Trophoblast cell (in vitro differentiated cells and primary cell): ENCODE results near the gene COASY.
"Not testable (repeated sequence)": the region's sequence is repeated elsewhere in the genome, so short reads cannot be mapped to it uniquely, and the experiment has no call there.

Experiments
- DNase-seq, 2 donors: peaks; one replicate each; pipeline ENCODE4 v3.0.0-alpha.2; 2016
- H2AFZ ChIP-seq: 2 replicates; pipeline ENCODE4 v1.6.1; 2013; ENCODE audit warnings: low read length, moderate library complexity, mild to moderate bottlenecking; ENCODE audit not compliant: insufficient read depth, poor library complexity
- H2AK5ac ChIP-seq: 2 replicates; pipeline ENCODE4 v1.6.1; 2013; ENCODE audit warnings: mild to moderate bottlenecking, low read length
- H2BK120ac ChIP-seq: 2 replicates; pipeline ENCODE4 v1.6.1; 2013; ENCODE audit warnings: low read length, mild to moderate bottlenecking, moderate library complexity; ENCODE audit not compliant: insufficient read depth, poor library complexity
- H2BK12ac ChIP-seq: 2 replicates; pipeline ENCODE4 v1.6.1; 2013; ENCODE audit warnings: mild to moderate bottlenecking, low read length, moderate library complexity
- H2BK5ac ChIP-seq: 2 replicates; pipeline ENCODE4 v1.6.1; 2013; ENCODE audit warnings: low read length, low read depth, moderate library complexity, mild to moderate bottlenecking; ENCODE audit not compliant: poor library complexity
- H3K14ac ChIP-seq: 2 replicates; pipeline ENCODE4 v1.6.1; 2013; ENCODE audit warnings: mild to moderate bottlenecking, low read length
- H3K18ac ChIP-seq: 2 replicates; pipeline ENCODE4 v1.6.1; 2013; ENCODE audit warnings: mild to moderate bottlenecking, low read length
- H3K23ac ChIP-seq: 2 replicates; pipeline ENCODE4 v1.6.1; 2013; ENCODE audit warnings: low read length
- H3K27ac ChIP-seq: 2 replicates; pipeline ENCODE4 v1.5.1; 2013; ENCODE audit warnings: low read depth, mild to moderate bottlenecking, inconsistent platforms, low read length, moderate library complexity
- H3K27me3 ChIP-seq: 2 replicates; pipeline ENCODE4 v1.6.1; 2013; ENCODE audit warnings: inconsistent platforms, mild to moderate bottlenecking, low read length, moderate library complexity; ENCODE audit not compliant: insufficient read depth
- H3K36me3 ChIP-seq, 2 experiments: 1 replicate in 1 of 2; 2 replicates in 1 of 2; pipeline ENCODE4 v1.6.1; 2013; ENCODE audit warnings: low read length in 2 of 2, mild to moderate bottlenecking in 2 of 2, moderate library complexity in 1 of 2; ENCODE audit not compliant: insufficient read depth in 2 of 2, control insufficient read depth in 1 of 2
- H3K4ac ChIP-seq: 2 replicates; pipeline ENCODE4 v1.6.1; 2013; ENCODE audit warnings: low read depth, mild to moderate bottlenecking, low read length, moderate library complexity
- H3K4me1 ChIP-seq, 2 experiments: 1 replicate in 1 of 2; 2 replicates in 1 of 2; pipeline ENCODE4 v1.6.1; 2013; ENCODE audit warnings: low read length in 2 of 2, mild to moderate bottlenecking in 2 of 2, moderate library complexity in 1 of 2; ENCODE audit not compliant: insufficient read depth in 2 of 2, control insufficient read depth in 1 of 2
- H3K4me2 ChIP-seq: 2 replicates; pipeline ENCODE4 v1.6.1; 2013; ENCODE audit warnings: inconsistent platforms, mild to moderate bottlenecking, low read length, moderate library complexity
- H3K4me3 ChIP-seq: 2 replicates; pipeline ENCODE4 v1.5.1; 2013; ENCODE audit warnings: mild to moderate bottlenecking, low read depth, low read length, inconsistent platforms
- H3K79me1 ChIP-seq: one replicate; pipeline ENCODE4 v1.6.1; 2013; ENCODE audit warnings: low read length
- H3K79me2 ChIP-seq: 2 replicates; pipeline ENCODE4 v1.6.1; 2013; ENCODE audit warnings: low read length, mild to moderate bottlenecking; ENCODE audit not compliant: control insufficient read depth, insufficient read depth, poor library complexity
- H3K9ac ChIP-seq: 2 replicates; pipeline ENCODE4 v1.6.1; 2013; ENCODE audit warnings: mild to moderate bottlenecking, low read length
- H3K9me3 ChIP-seq: 2 replicates; pipeline ENCODE4 v1.6.1; 2013; ENCODE audit warnings: low read depth, mild to moderate bottlenecking, control low read depth, inconsistent platforms, low read length; ENCODE audit not compliant: insufficient read depth
- H4K12ac ChIP-seq: 2 replicates; pipeline ENCODE4 v1.6.1; 2013; ENCODE audit warnings: low read depth, mild to moderate bottlenecking, low read length, moderate library complexity
- H4K8ac ChIP-seq: 2 replicates; pipeline ENCODE4 v1.6.1; 2013; ENCODE audit warnings: low read depth, mild to moderate bottlenecking, low read length, moderate library complexity
- H4K91ac ChIP-seq: one replicate; pipeline ENCODE4 v1.6.1; 2013; ENCODE audit warnings: low read depth, mild to moderate bottlenecking, low read length, moderate library complexity
- WGBS: extraction: QIAGEN DNeasy Blood & Tissue Kit; methylation state at CpG from one replicate; pipeline ENCODE4 v1.1.7; 2013; ENCODE audit warnings: missing lambda C conversion rate; ENCODE audit not compliant: insufficient read length, insufficient coverage; ENCODE audit errors: extremely low coverage; 5-methylcytosine and 5-hydroxymethylcytosine counted together

The COASY gene

DNA sequence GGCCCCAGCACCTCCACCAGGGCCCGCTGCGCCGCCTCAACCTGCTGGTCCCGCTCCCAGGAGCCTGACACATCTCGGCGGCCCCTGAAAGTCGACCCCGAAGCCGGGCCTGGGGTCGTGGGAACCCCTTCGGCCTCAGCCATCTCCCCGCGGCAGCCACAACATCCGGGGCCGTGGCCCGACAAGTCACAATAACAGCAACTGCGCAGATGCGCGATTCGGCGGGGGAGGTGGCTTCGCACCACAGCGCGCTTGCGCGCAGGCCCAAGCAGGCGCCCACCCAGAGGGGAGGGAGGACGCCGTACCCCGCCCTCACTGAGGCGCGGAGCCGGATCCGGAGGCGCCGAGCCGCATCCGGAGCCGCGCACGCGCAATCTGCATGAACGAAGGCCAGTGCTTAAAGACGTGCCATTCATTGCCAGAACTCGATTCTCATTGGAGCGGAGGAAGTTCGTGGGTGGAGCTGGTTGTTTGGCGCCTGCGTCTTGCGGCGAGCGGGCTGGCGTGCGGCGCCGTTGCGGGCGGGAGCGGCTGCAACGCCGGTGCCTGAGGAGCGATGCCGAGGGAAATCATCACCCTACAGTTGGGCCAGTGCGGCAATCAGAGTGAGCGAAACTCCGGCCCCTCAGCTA lies 47.4 kb downstream of the COASY start, which contains the start of the genes RETREG3 and TUBG1:
TSS of gene RETREG3 (minus strand) at position 193 of the 632 bp plus-strand sequence. CDS start at position 143, 50 bp downstream.
TSS of gene TUBG1 (plus strand) at position 502 of the 632 bp plus-strand sequence. CDS start at position 557, 55 bp downstream.
- Histone ChIP-seq H3K18ac (peak within 1 kb of the TSS; percentile 85), H3K27ac (peak within 1 kb of the TSS; percentile 80), H4K91ac (peak within 1 kb of the TSS; percentile 84), H2BK120ac (peak within 1 kb of the TSS; percentile 64), H3K23ac (peak within 1 kb of the TSS; percentile 66), H2BK12ac (peak within 1 kb of the TSS; percentile 10), H3K79me1 (peaks cover 8% of the 10 kb centered on the region), H2AFZ (peak within 1 kb of the TSS; percentile 58), H3K79me2 (peaks cover 8% of the 10 kb centered on the region), H3K27me3 (no peaks in the 10 kb centered on the region), H3K4ac (peak within 1 kb of the TSS; percentile 77), H3K9me3 (peaks cover 3% of the 10 kb centered on the region), H2AK5ac (peak within 1 kb of the TSS; percentile 45), H3K9ac (peak within 1 kb of the TSS; percentile 97), H3K14ac (peak within 1 kb of the TSS; percentile 70), H4K12ac (peak within 1 kb of the TSS; percentile 84), H2BK5ac (peak within 1 kb of the TSS; percentile 70), H3K4me2 (peak within 1 kb of the TSS; percentile 97), H3K36me3 (peaks cover 21 to 24% of the 10 kb centered on the region in 2 experiments), H4K8ac (peak within 1 kb of the TSS; percentile 89), H3K4me1 (peaks cover 0 to 5% of the 10 kb centered on the region in 2 experiments), H3K4me3 (peak within 1 kb of the TSS; percentile 97)
- DNase-seq, result peak; percentile 100
- WGBS, result no CpG with 5 or more reads among the region's 66 CpGs

DNA sequence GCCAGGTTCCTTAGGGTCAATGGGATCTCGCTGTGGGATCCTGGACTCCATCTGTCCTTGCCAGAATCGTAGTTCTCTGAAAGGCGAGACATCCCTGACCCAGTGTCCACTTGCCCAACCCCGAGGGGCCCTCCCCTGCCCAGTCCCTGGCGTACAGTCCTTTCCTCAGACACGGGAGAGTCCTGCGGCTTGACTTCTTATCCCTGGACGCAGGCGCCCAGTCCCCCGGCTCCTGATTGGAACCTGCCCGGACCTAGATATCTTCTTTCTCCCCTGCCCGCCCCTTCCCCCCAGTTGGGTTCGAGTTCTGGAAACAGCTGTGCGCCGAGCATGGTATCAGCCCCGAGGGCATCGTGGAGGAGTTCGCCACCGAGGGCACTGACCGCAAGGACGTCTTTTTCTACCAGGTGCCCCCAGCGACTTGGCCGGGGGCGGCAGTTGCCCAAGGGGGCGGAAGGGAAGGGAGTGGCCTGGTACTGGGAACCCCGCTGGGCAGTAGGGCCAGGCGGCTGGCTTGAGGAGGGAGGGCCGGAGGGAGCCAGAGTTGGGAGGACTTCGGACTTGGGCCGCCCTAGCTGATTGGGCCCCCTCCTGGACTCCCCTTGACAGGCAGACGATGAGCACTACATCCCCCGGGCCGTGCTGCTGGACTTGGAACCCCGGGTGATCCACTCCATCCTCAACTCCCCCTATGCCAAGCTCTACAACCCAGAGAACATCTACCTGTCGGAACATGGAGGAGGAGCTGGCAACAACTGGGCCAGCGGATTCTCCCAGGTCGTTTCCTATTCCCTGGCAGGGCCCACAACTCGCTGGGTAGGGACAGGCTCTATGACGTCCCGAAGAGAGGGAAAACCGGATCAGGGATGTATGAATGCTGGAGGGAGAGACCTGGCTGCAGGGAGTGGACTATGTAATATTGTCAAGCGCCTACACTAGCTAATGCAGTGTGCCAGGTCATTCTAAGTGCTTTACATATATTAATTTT lies 48.2 kb downstream of the COASY start:
- Histone ChIP-seq H3K4me3 (peak overlapping the region; percentile 89), H3K4ac (peak overlapping the region; percentile 75), H3K18ac (peak overlapping the region; percentile 85), H3K27ac (peak overlapping the region; percentile 80), H3K36me3 (peaks cover 27 to 32% of the 10 kb centered on the region in 2 experiments), H4K12ac (peak overlapping the region; percentile 79), H4K8ac (peak overlapping the region; percentile 83), H3K14ac (peak overlapping the region; percentile 68), H2AFZ (peak overlapping the region; percentile 58), H2BK120ac (peak overlapping the region; percentile 64), H2BK12ac (peak overlapping the region; percentile 10), H3K9ac (peak overlapping the region; percentile 97), H3K4me2 (peak overlapping the region; percentile 97), H4K91ac (peak overlapping the region; percentile 72), H2BK5ac (peak overlapping the region; percentile 70)
- H3K79me1 ChIP-seq, H3K9me3 ChIP-seq, H2AK5ac ChIP-seq, H3K4me1 ChIP-seq, DNase-seq, H3K23ac ChIP-seq, H3K27me3 ChIP-seq, H3K79me2 ChIP-seq: not testable (repeated sequence)
- WGBS, result no CpG with 5 or more reads among the region's 42 CpGs

DNA sequence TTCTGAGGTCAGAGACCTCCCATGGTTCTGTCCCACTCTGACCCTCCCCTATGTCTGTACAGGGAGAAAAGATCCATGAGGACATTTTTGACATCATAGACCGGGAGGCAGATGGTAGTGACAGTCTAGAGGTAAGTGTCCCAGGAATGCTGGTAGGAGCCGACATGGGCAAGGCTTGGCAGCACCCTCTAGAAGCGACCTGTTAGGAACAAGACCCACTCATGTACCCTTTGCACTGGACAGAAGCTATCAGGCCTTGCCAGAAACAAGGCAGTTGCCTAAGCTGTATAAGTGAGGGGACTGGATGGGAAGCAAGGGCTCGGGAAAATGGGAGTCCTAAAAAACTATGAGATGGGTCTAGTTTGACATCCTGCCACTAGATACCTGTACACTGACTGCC lies 50.1 kb downstream of the COASY start:
- no peak for DNase-seq
- H2AK5ac ChIP-seq, result no peak overlapping the region
- H3K9me3 ChIP-seq, result peaks cover 3% of the 10 kb centered on the region
- peaks cover 0 to 5% of the 10 kb centered on the region in 2 experiments for H3K4me1 ChIP-seq
- H3K4me3 ChIP-seq, result no peak overlapping the region
- no peak overlapping the region for H4K8ac ChIP-seq
- no peak overlapping the region for H3K23ac ChIP-seq
- H3K14ac ChIP-seq, result no peak overlapping the region
- WGBS, result no CpG with 5 or more reads among the region's 4 CpGs
- H4K12ac ChIP-seq, result no peak overlapping the region
- H3K4me2 ChIP-seq, result no peak overlapping the region
- no peaks in the 10 kb centered on the region for H3K27me3 ChIP-seq
- H2BK120ac ChIP-seq, result no peak overlapping the region
- peaks cover 8% of the 10 kb centered on the region for H3K79me1 ChIP-seq
- no peak overlapping the region for H3K4ac ChIP-seq
- peaks cover 8% of the 10 kb centered on the region for H3K79me2 ChIP-seq
- H2BK5ac ChIP-seq, result no peak overlapping the region
- H4K91ac ChIP-seq, result no peak overlapping the region
- H3K9ac ChIP-seq, result no peak overlapping the region
- no peak overlapping the region for H2BK12ac ChIP-seq
- H2AFZ ChIP-seq, result no peak overlapping the region
- peaks cover 29 to 40% of the 10 kb centered on the region in 2 experiments for H3K36me3 ChIP-seq
- no peak overlapping the region for H3K27ac ChIP-seq
- H3K18ac ChIP-seq, result no peak overlapping the region

DNA sequence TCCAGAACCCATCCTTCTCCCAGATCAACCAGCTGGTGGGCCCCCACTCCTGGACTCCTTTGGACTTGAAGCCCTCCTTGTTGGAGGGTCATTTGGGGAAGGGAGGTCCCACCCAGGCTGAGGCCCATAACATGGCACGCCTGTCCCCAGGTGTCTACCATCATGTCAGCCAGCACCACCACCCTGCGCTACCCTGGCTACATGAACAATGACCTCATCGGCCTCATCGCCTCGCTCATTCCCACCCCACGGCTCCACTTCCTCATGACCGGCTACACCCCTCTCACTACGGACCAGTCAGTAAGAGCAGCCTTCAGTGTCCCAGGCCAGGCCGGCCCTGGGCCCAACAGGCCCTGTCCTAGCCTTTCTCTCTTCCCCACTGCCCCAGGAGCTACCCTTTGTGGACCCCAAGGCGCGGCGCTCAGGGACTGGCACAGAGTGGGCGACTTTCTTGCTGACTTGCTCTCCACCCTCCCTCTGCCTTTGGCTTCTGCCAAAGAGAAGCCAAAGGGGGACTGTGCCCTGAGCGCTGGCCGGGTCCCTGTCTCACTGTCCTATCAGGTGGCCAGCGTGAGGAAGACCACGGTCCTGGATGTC lies 51.8 kb downstream of the COASY start:
- no CpG with 5 or more reads among the region's 17 CpGs for WGBS
- Histone ChIP-seq H2AFZ (no peak overlapping the region), H3K4me1 (peaks cover 0 to 2% of the 10 kb centered on the region in 2 experiments), H3K27ac (no peak overlapping the region), H3K36me3 (peaks cover 29 to 40% of the 10 kb centered on the region in 2 experiments), H4K8ac (no peak overlapping the region), H3K79me1 (peaks cover 7% of the 10 kb centered on the region), H3K27me3 (no peaks in the 10 kb centered on the region), H4K12ac (no peak overlapping the region), H4K91ac (no peak overlapping the region), H3K4me3 (no peak overlapping the region), H3K9ac (no peak overlapping the region), H2AK5ac (no peak overlapping the region), H3K79me2 (peaks cover 5% of the 10 kb centered on the region), H2BK12ac (no peak overlapping the region), H3K4ac (no peak overlapping the region), H3K9me3 (peaks cover 4% of the 10 kb centered on the region), H2BK120ac (no peak overlapping the region), H3K4me2 (no peak overlapping the region), H2BK5ac (no peak overlapping the region), H3K23ac (no peak overlapping the region), H3K14ac (no peak overlapping the region), H3K18ac (no peak overlapping the region)
- no peak for DNase-seq
